ENCODE data around the gene FNDC3B. TPM values are rescaled to one million over a fixed set of nuclear protein-coding genes. Genes with fewer than 3 reads are reported as not detected.
A peak's percentile ranks its signal among the peaks of the same experiment; 100 is the strongest.

FNDC3B gene
- total RNA-seq, 1 experiment from 2014 or later = 34.4 TPM

DNA sequence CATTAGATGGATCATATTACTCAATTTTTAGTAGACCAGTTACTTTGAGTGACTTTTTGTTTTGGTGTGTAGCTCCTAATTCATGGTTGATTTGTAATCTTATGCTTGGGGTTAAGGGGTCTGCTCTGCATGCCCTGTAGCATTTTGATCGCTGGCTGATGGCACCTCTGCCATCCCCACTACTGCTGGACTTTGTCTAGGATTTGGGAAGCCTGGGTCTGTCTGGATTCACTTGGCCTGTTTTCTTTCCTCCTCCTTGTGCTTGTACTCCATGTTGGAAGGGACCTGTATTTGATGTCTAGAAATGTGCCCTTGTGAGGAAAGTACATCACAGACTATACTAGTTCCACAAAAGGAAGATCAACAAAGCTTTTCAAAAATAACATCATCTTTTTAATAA, 154.1 kb downstream of the FNDC3B start:
- in situ Hi-C loops (cut with HindIII; ENCODE audit: low pct_unique_long_range_greater_than_20kb, low sequenced_read_pairs) = no loop called here

GRCh38 chr3:172194702-172195406, 155.5 kb downstream of the FNDC3B start:
- no peak for DNase-seq (ENCODE audit: low read depth, low spot score)
- in situ Hi-C loops (cut with HindIII; ENCODE audit: low pct_unique_long_range_greater_than_20kb, low sequenced_read_pairs) = no loop called here

More for the DNA sequence above, 154.1 kb downstream of the FNDC3B start:
- DNase-seq (ENCODE audit: low read depth, low spot score) = no peak

- no peak for DNase-seq (ENCODE audit: low read depth, low spot score)
- in situ Hi-C loops (cut with HindIII; ENCODE audit: low pct_unique_long_range_greater_than_20kb, low sequenced_read_pairs) = no loop called here
These were observed 156.0 kb downstream of the FNDC3B start for GRCh38 chr3:172195407-172195754.

DNA sequence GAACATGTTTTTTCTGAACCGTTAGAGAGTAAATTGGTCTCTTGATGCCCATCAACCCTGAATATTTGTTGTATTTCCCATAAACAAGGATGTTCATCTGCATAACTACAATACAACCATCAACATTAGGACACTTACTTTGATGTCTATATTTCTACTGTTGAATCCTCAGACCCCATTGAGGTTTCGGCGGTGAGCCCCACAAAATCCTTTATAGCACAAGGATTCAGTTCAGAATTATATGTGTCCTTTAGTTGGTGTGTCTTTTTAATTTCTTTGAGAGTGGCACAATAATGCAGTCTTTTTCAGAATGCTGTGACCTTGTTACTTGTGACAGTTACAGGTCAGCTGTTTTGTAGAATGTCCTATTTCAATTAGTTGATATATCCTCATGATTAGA, 158.0 kb downstream of the FNDC3B start:
- DNase-seq (ENCODE audit: low read depth, low spot score) = no peak
- in situ Hi-C loops (cut with HindIII; ENCODE audit: low pct_unique_long_range_greater_than_20kb, low sequenced_read_pairs) = no loop called here

DNA sequence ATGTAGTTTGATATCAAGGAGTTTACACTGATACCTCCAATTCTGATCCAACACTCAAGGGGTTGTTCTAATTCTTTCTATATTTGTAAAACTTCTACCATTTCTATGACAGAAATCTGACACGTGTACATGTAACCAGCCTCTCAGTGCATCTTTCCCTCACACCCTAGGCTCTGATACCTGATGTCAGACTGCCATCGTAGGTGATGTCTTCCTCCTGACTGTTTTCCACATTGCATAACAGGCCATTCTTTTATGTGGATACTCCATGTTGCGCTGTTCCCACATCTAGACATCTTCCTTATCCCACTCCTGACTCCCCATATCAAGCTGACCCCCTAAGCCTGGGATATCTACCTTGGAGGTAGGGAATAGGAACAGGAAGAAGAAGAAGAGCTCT, 159.1 kb downstream of the FNDC3B start:
- in situ Hi-C loops (cut with HindIII; ENCODE audit: low pct_unique_long_range_greater_than_20kb, low sequenced_read_pairs) = no loop called here
- DNase-seq (ENCODE audit: low read depth, low spot score) = no peak

GRCh38 chr3:172199850-172200369, 160.5 kb downstream of the FNDC3B start:
- in situ Hi-C loops (cut with HindIII; ENCODE audit: low pct_unique_long_range_greater_than_20kb, low sequenced_read_pairs) = no loop called here
- no peak for DNase-seq (ENCODE audit: low read depth, low spot score)

- peak; percentile 34 for DNase-seq (ENCODE audit: low read depth, low spot score)
- in situ Hi-C loops (cut with HindIII; ENCODE audit: low pct_unique_long_range_greater_than_20kb, low sequenced_read_pairs) = no loop called here
These were observed 161.9 kb downstream of the FNDC3B start for GRCh38 chr3:172201136-172201869.

DNA sequence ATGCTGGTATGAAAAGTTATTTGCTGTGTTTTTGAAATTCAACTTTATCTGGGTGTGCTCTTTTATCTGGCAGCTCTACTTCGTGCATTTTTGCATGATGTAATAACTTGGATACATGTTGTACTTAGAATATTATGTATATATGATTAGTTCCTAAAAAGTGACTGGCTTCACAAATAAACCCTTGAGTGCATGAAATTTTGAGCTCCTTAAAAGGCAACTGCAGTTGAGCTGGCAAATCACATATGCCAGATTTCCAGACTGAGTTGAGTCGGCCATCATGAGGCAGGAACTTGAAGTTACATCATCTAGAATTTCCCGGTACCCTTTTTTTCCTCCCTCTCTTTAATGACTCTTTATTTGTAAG, 162.5 kb downstream of the FNDC3B start:
- in situ Hi-C loops (cut with HindIII; ENCODE audit: low pct_unique_long_range_greater_than_20kb, low sequenced_read_pairs) = no loop called here
- DNase-seq (ENCODE audit: low read depth, low spot score) = no peak

GRCh38 chr3:172202797-172203196, 163.4 kb downstream of the FNDC3B start:
- in situ Hi-C loops (cut with HindIII; ENCODE audit: low pct_unique_long_range_greater_than_20kb, low sequenced_read_pairs) = no loop called here
- DNase-seq (ENCODE audit: low read depth, low spot score) = no peak

DNA sequence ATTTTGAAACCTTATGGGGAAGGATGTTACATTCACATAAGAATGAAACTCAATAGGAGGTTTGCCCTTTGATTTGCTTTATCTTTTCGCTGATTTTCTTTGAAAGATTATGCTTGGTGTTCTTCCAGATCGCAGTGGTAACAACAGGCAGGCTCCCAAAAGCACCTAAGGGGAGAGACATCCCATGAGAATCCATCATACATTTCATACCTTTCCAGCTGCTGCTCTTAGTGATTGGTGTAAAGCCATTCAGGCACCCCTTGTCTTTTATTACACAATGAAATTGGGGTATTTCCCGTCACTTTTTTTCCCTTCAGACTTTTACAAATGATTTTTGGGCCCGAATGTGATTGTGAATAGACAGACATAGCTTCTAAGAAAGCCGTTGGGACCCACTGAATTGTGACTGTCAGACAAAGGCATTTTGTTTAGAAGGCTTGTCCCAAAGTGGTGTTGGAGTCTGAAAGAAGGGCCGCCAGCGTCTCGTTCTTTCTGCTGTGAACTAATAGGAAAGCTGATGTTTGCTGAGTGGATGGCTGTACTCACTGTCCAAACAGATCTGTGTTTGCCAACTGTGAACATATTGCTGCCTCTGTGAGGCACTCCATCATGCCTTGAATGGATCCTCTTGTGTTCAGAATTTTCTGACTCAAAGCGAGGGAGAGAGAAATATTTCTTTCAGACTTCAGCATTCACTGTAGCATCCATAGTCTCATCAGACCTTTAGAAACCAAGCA, 164.3 kb downstream of the FNDC3B start:
- in situ Hi-C loops (cut with HindIII; ENCODE audit: low pct_unique_long_range_greater_than_20kb, low sequenced_read_pairs) = no loop called here
- peak; percentile 70 for DNase-seq (ENCODE audit: low read depth, low spot score)

- in situ Hi-C loops (cut with HindIII; ENCODE audit: low pct_unique_long_range_greater_than_20kb, low sequenced_read_pairs) = no loop called here
- no peak for DNase-seq (ENCODE audit: low read depth, low spot score)
These were observed 165.3 kb downstream of the FNDC3B start for GRCh38 chr3:172204716-172205115.

GRCh38 chr3:172208586-172209332, 169.4 kb downstream of the FNDC3B start:
- DNase-seq (ENCODE audit: low read depth, low spot score) = no peak
- in situ Hi-C loops (cut with HindIII; ENCODE audit: low pct_unique_long_range_greater_than_20kb, low sequenced_read_pairs) = no loop called here

DNA sequence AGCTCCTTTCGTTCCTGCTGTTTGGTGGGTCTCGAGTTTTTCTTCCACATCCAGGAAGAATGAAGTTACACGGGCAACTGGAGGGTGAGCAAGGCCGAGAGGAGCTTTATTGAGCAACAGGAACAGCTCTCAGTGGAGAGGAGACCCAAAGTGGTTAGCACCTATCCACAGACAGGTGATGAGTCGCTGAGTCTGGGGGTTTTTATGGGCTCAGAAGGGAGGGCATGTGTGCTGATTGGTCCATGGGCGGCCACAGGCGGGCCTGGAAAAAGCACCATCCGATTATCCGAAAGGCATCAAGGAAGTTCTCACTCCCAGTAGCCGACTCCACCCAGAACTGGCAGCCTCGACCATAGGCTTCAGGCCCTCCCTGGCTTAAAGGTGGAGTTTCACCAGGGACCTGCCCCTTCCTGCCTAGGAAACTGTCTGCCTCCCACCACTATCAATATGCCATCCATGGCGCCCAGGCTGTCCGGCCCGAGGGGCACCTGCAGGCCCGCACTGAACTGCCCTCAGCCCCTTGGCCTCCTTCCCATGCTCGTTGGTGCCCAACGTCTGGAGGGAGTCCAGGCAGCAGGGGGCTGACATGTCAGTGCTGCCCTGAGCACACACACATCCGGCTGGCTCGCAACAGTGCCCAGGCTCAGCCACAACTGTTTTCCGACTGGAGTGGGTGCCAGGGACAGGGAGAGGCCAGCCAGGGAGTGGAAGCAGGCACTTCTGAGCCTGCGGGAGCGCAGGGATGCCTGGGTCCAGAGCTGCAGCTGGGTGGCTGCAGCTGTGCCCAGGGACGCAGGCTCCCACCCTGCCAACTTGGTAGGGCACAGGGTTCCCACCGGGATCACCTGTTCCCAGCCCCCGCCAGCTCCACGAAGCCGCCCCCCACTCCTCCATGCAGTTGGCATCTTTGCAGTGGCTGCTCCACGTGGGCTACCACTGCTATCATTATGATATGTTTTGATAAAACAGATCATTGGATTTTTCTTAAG, 170.2 kb downstream of the FNDC3B start:
- in situ Hi-C loops (cut with HindIII; ENCODE audit: low pct_unique_long_range_greater_than_20kb, low sequenced_read_pairs) = no loop called here
- DNase-seq (ENCODE audit: low read depth, low spot score) = no peak

- in situ Hi-C loops (cut with HindIII; ENCODE audit: low pct_unique_long_range_greater_than_20kb, low sequenced_read_pairs) = no loop called here
- DNase-seq (ENCODE audit: low read depth, low spot score) = no peak
These were observed 171.0 kb downstream of the FNDC3B start for GRCh38 chr3:172210355-172210754.

DNA sequence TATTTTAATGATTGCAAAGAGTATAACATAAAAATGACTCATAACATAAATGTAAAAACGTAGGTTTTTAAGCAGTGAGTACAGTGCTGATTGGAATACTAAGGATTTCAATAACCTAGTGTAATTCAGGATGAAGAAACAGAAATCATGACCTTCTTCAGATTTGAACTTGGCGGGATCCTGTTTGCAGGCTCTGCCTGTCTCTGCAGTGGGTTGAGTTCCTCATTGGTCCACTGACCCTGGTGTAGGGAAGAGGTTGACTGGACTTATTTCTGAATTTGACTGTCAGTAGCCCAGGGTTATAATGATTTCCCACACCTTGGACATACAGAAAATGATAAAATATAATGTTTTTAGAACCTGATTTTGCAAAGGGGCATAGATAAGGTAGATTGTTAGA, 171.7 kb downstream of the FNDC3B start:
- DNase-seq (ENCODE audit: low read depth, low spot score) = no peak
- in situ Hi-C loops (cut with HindIII; ENCODE audit: low pct_unique_long_range_greater_than_20kb, low sequenced_read_pairs) = no loop called here

DNA sequence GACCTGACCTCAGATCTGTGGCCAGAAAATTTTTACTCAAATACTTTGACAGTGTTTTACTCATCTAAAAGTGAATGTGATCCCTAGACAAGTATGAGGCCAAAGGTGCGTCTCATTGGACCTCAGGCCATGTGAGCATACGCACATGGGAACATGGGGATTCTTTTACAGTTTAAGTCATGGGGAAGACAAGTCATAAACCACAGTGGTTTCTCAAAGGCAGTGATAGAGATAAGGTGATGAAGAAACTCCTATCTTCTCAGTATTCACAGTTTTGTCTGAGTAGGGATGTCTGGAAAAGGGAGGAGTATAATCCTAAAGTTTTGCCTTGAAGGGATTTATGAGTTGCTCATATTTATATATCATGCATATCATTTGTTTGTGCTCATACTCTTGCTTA, 173.8 kb downstream of the FNDC3B start:
- DNase-seq (ENCODE audit: low read depth, low spot score) = no peak
- in situ Hi-C loops (cut with HindIII; ENCODE audit: low pct_unique_long_range_greater_than_20kb, low sequenced_read_pairs) = no loop called here

DNA sequence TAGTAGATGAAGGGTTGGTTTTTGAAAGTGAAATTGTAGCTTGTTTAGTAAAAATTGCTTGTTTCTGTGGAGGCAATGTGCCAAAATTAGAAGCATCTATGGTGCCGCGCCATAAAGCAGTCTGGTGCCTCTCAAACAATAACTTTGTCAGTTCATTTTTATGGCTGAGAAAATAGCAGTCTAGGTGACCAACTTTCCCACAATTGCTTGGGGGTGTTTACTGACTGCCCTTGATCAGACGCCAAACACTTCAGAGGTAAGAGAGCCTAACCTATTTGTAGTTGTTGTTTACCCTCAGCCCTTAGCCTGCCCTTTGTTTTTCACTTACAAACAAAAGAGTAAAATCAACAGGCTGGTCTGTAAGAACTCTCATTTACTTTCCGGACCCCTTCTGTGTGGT, 174.5 kb downstream of the FNDC3B start:
- in situ Hi-C loops (cut with HindIII; ENCODE audit: low pct_unique_long_range_greater_than_20kb, low sequenced_read_pairs) = no loop called here
- DNase-seq (ENCODE audit: low read depth, low spot score) = no peak

Data from SK-MEL-5 (cell line).